Kidney (tissue), 14 donors: ENCODE measurements around the gene AP2B1. TPM values are rescaled to one million over a fixed set of nuclear protein-coding genes. Genes with fewer than 3 reads are reported as not detected.
"Not testable (repeated sequence)": the region's sequence is repeated elsewhere in the genome, so short reads cannot be mapped to it uniquely, and the experiment has no call there.

Experiments
- DNase-seq, 5 donors: peaks; one replicate each; pipeline ENCODE4 v3.0.0-alpha.2; 2013 to 2020
- FAIRE-seq: peaks from 2 replicates; lab custom pipeline; 2012; peaks lifted over from hg19 to GRCh38; lab: Jason Lieb, UNC
- H3K27ac ChIP-seq, 2 donors: one replicate each; pipeline ENCODE4 v1.7.0; 2013; ENCODE audit warnings: low read depth in 2 of 2, low read length in 2 of 2, inconsistent platforms in 1 of 2
- H3K27me3 ChIP-seq: one replicate; pipeline ENCODE4 v1.7.1; 2013; ENCODE audit warnings: low read length, inconsistent platforms; ENCODE audit not compliant: control insufficient read depth, insufficient read depth
- H3K36me3 ChIP-seq, 3 donors: one replicate each; pipeline versions ENCODE4 v1.7.0 to v1.7.1; 2013; ENCODE audit warnings: low read length in 3 of 3, control low read depth in 1 of 3, inconsistent platforms in 1 of 3; ENCODE audit not compliant: insufficient read depth in 3 of 3, control insufficient read depth in 2 of 3
- H3K4me1 ChIP-seq, 3 donors: one replicate each; pipeline versions ENCODE4 v1.7.0 to v1.7.1; 2013; ENCODE audit warnings: low read length in 3 of 3, inconsistent platforms in 1 of 3, low read depth in 1 of 3; ENCODE audit not compliant: control insufficient read depth in 2 of 3, insufficient read depth in 2 of 3
- H3K4me3 ChIP-seq, 3 donors: one replicate each; pipeline versions ENCODE4 v1.7.0 to v1.8.1; 2013; ENCODE audit warnings: low read length in 3 of 3, control low read depth in 1 of 3, inconsistent platforms in 1 of 3
- H3K9ac ChIP-seq, 3 donors: one replicate each; pipeline versions ENCODE4 v1.7.0 to v1.7.1; 2013; ENCODE audit warnings: low read length in 3 of 3, control low read depth in 1 of 3, inconsistent platforms in 1 of 3
- H3K9me3 ChIP-seq, 3 donors: one replicate each; pipeline versions ENCODE4 v1.7.0 to v1.7.1; 2013; ENCODE audit warnings: low read length in 3 of 3, control low read depth in 1 of 3, inconsistent platforms in 1 of 3; ENCODE audit not compliant: control insufficient read depth in 2 of 3, insufficient read depth in 1 of 3
- intact Hi-C: fragments of 100-400 bp; cut with DNase I; formaldehyde crosslinking; loops from one replicate; pipeline ENCODE4 v1.11.1; 2022
- polyA plus RNA-seq: library from polyadenylated mRNA; stranded (reverse); fragments of 350-450 nt; fragmentation: Illumina TruSeq; extraction: RNeasy Lipid Tissue Mini Kit (QIAGEN cat#74804); gene quantifications from one replicate; pipeline ENCODE4 v1.2.3, GENCODE V29; 2014; ENCODE audit warnings: low read depth, low replicate concordance; ENCODE audit not compliant: insufficient read depth
- total RNA-seq: library from RNA; stranded (reverse); fragmentation: NEBNext Ultra II Directional; extraction: Animal tissue kit (Norgen Biotek cat#: 25700); gene quantifications from one replicate; pipeline ENCODE4 v1.2.1, GENCODE V29; 2021
- TF ChIP-seq, protein P1 (sequence below): IDR thresholded peaks from 3 replicates; pipeline ENCODE4 v1.5.1; 2012; ENCODE audit warnings: mild to moderate bottlenecking, moderate library complexity, borderline replicate concordance; ENCODE audit not compliant: insufficient read depth; ENCODE audit errors: extremely low read depth
- donor health status: control.
- donor health status: control.
- donor health status: control.
- donor health status: control.
- donor health status: control.
- donor health status: DM: yes; HTN: yes; CAD: no.
- donor health status: Normal renal cell carcinoma (clear cell type).

AP2B1 gene
- total and polyA plus RNA-seq, 2 donors from 2014 or later = 74.0 to 242 TPM

DNA sequence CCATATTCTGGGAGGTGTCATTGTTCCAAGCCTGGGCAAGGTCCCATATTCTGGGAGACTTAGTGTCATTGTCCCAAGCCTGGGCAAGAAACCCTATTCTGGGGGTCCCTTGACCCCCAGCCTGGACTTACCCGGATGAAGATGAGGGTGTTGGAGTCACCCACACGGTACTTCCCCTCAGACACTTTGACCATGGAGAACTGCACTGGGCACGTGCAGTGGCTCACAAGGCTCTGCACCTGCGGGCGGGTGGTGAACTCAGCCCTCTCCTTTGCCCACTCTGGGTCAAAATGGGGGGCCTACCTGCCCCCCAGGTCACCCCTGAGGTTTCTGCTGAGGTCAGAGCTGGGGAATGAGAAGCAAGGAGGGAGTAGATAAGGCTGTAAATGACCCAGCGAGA is 161.9 kb downstream of the AP2B1 start:
- Histone ChIP-seq H3K9ac (no peak overlapping the region), H3K9me3 (no peaks in the 10 kb centered on the region), H3K27me3 (peaks cover 2% of the 10 kb centered on the region), H3K27ac (no peak overlapping the region), H3K36me3 (no peaks in the 10 kb centered on the region), H3K4me3 (no peak overlapping the region), H3K4me1 (peaks cover 0 to 9% (median 0%) of the 10 kb centered on the region in 3 donors)
- TF ChIP-seq, protein P1, sequence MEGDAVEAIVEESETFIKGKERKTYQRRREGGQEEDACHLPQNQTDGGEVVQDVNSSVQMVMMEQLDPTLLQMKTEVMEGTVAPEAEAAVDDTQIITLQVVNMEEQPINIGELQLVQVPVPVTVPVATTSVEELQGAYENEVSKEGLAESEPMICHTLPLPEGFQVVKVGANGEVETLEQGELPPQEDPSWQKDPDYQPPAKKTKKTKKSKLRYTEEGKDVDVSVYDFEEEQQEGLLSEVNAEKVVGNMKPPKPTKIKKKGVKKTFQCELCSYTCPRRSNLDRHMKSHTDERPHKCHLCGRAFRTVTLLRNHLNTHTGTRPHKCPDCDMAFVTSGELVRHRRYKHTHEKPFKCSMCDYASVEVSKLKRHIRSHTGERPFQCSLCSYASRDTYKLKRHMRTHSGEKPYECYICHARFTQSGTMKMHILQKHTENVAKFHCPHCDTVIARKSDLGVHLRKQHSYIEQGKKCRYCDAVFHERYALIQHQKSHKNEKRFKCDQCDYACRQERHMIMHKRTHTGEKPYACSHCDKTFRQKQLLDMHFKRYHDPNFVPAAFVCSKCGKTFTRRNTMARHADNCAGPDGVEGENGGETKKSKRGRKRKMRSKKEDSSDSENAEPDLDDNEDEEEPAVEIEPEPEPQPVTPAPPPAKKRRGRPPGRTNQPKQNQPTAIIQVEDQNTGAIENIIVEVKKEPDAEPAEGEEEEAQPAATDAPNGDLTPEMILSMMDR = no peak
- DNase-seq (no peak), FAIRE-seq (no peak)
- intact Hi-C loops = loop anchor here (10.0 kb wide), 1 partner anchor 134 kb away; no protein-coding TSS in a partner anchor

DNA sequence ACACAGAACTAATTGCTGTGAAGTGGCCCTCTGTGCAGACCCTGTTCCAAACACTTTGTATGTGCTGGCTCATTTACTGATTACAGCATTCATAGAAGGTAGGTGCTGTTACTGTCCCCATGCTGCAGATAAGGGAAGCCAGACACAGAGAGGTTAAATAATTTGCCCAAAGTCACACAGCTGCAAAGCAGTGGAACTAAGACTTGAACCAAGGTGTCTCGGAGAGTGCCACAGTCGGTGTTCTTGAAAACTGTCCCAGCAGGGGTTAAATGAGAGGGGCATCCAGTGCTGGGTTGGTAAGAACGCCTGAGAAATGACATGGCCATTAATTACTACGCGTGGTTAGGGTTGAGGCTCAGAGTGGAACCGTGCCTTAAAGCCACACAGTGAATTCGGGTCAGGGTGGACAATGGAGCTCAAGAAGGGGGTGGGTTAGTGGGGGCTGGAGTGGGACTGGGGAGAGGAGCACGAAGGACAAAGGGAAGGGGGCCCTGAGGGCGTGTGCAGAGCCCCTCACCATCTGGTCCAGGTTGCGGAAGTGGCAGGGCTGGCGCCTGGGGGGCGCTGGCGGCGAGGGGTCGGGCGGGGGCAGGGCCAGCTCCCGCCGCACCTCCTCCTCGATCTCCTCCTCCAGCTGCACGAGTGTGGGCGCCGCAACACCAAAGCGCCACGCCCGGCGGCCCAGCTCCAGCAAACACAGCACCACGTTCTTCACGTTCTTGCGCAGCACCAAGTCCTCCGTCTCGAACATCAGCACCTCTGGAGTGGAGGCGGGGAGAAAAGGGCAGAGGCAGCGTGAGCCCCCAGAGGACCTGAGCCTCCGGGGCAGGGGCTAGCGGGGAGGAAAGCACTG is 162.7 kb downstream of the AP2B1 start:
- H3K4me1 ChIP-seq = peaks cover 0 to 9% (median 0%) of the 10 kb centered on the region in 3 donors
- FAIRE-seq (no peak), DNase-seq (peak in 1 of 5 donors; percentile 29)
- H3K4me3 ChIP-seq = no peak overlapping the region
- no peaks in the 10 kb centered on the region for H3K36me3 ChIP-seq
- intact Hi-C loops = loop anchor here (10.0 kb wide), 1 partner anchor 135 kb away; no protein-coding TSS in a partner anchor
- TF ChIP-seq, protein P1 = no peak
- no peak overlapping the region for H3K9ac ChIP-seq
- peaks cover 2% of the 10 kb centered on the region for H3K27me3 ChIP-seq
- H3K27ac ChIP-seq = no peak overlapping the region
- no peaks in the 10 kb centered on the region for H3K9me3 ChIP-seq

DNA sequence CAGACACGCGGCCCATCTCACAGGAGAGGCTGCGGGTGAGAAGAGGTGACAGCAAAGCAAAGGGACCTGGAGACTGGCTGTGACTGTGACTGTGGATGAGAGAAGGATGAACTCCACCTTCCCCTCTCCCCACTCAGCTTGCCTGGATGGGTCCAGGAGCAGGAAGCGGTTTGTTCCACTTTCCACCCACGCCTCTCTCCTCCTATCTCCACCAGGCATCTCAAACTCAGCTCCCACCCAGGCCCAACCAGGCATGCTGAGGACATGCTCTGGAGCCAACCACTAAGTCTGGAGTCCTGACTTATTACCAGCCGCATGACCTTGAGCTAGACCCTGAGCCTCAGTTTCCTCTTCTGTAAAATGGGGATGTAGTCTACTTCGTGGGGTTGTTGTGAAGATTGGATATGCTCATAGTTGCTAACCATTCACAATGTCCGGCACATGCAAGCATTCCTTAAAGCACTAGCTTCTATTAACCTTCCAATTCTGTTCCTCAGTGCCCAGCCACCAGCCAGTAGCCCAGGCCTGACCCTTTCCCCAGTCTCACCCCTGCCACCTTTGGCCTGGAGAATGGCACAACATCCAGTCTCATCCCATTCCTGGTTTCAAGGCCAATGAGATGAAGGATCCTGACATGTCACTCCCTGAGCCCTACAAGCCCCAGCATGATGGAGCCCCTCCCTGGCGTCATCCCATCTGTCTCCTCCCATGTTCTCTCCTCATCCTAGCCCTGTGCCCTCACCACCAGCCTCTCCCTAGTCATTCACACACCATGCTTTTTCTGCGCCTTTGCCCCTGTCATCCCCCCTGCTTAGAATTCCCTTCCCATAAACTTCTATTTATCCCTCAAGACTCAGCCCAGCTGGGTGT is 163.6 kb downstream of the AP2B1 start:
- Histone ChIP-seq H3K9ac (no peak overlapping the region), H3K4me3 (no peak overlapping the region), H3K27ac (no peak overlapping the region), H3K27me3 (peaks cover 2% of the 10 kb centered on the region), H3K4me1 (peaks cover 0 to 9% (median 0%) of the 10 kb centered on the region in 3 donors), H3K9me3 (no peaks in the 10 kb centered on the region), H3K36me3 (no peaks in the 10 kb centered on the region)
- TF ChIP-seq, protein P1 = no peak
- FAIRE-seq (no peak), DNase-seq (no peak)
- intact Hi-C loops = no loop called here

- H3K9ac ChIP-seq, H3K9me3 ChIP-seq, H3K27me3 ChIP-seq, H3K27ac ChIP-seq, H3K4me1 ChIP-seq, FAIRE-seq, DNase-seq, intact Hi-C loops, H3K36me3 ChIP-seq, H3K4me3 ChIP-seq: not testable (repeated sequence)
These were observed 164.4 kb downstream of the AP2B1 start for GRCh38 chr17:35751541-35751940.
